Kidney epithelial cell (primary cell): ENCODE results near the gene ALOX15B. TPM values are rescaled to one million over a fixed set of nuclear protein-coding genes. Genes with fewer than 3 reads are reported as not detected.

Experiments
- DNase-seq: peaks from one replicate; pipeline ENCODE4 v3.0.0-alpha.2; 2010; ENCODE audit warnings: low read depth
- H3K27me3 ChIP-seq: 2 replicates; pipeline ENCODE4 v1.6.0; 2011; ENCODE audit warnings: low read length; ENCODE audit not compliant: control insufficient read depth, insufficient read depth
- H3K36me3 ChIP-seq: 2 replicates; pipeline ENCODE4 v1.5.1; 2011; ENCODE audit warnings: low read length; ENCODE audit not compliant: control insufficient read depth, insufficient read depth
- H3K4me3 ChIP-seq: 2 replicates; pipeline ENCODE4 v1.5.1; 2011; ENCODE audit warnings: low read depth, mild to moderate bottlenecking, control low read depth, low read length
- total RNA-seq: library from RNA; depleted of rRNA; stranded (reverse); fragments of >200 nt; gene quantifications from 2 replicates; pipeline ENCODE4 v1.2.3, GENCODE V29; 2015
- TF ChIP-seq, protein P1 (sequence below): IDR thresholded peaks from 2 replicates; pipeline ENCODE4 v1.5.1; 2011; ENCODE audit warnings: mild to moderate bottlenecking, moderate library complexity, low read length, control low read depth, inconsistent platforms; ENCODE audit not compliant: insufficient read depth, poor library complexity, severe bottlenecking

Gene ALOX15B, protein sequence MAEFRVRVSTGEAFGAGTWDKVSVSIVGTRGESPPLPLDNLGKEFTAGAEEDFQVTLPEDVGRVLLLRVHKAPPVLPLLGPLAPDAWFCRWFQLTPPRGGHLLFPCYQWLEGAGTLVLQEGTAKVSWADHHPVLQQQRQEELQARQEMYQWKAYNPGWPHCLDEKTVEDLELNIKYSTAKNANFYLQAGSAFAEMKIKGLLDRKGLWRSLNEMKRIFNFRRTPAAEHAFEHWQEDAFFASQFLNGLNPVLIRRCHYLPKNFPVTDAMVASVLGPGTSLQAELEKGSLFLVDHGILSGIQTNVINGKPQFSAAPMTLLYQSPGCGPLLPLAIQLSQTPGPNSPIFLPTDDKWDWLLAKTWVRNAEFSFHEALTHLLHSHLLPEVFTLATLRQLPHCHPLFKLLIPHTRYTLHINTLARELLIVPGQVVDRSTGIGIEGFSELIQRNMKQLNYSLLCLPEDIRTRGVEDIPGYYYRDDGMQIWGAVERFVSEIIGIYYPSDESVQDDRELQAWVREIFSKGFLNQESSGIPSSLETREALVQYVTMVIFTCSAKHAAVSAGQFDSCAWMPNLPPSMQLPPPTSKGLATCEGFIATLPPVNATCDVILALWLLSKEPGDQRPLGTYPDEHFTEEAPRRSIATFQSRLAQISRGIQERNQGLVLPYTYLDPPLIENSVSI
- total RNA-seq: 0.29 TPM in 1 of 2 replicates, not detected in the other

DNA sequence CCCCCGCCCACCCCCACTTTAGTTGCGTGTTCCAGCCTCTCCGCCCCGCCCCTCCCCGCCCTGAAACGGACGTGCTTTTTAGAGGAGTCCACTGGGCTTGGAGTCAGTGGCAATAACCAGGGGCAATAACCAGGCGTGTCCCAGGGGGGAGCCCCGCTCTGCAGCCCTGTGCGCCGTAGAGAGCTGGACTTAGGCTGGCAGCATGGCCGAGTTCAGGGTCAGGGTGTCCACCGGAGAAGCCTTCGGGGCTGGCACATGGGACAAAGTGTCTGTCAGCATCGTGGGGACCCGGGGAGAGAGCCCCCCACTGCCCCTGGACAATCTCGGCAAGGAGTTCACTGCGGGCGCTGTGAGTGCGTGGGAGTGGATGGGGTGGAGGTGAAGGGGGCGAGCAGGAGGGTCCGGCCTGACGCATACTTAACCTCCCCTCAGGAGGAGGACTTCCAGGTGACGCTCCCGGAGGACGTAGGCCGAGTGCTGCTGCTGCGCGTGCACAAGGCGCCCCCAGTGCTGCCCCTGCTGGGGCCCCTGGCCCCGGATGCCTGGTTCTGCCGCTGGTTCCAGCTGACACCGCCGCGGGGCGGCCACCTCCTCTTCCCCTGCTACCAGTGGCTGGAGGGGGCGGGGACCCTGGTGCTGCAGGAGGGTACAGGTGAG lies at the start of gene ALOX15B:
TSS of gene ALOX15B (plus strand) at position 106 of the 657 bp plus-strand sequence. CDS start at position 203, 97 bp downstream.
- Histone ChIP-seq H3K4me3 (no peak within 1 kb of the TSS), H3K27me3 (peaks cover 21% of the 10 kb centered on the region), H3K36me3 (no peaks in the 10 kb centered on the region)
- TF ChIP-seq, protein P1, sequence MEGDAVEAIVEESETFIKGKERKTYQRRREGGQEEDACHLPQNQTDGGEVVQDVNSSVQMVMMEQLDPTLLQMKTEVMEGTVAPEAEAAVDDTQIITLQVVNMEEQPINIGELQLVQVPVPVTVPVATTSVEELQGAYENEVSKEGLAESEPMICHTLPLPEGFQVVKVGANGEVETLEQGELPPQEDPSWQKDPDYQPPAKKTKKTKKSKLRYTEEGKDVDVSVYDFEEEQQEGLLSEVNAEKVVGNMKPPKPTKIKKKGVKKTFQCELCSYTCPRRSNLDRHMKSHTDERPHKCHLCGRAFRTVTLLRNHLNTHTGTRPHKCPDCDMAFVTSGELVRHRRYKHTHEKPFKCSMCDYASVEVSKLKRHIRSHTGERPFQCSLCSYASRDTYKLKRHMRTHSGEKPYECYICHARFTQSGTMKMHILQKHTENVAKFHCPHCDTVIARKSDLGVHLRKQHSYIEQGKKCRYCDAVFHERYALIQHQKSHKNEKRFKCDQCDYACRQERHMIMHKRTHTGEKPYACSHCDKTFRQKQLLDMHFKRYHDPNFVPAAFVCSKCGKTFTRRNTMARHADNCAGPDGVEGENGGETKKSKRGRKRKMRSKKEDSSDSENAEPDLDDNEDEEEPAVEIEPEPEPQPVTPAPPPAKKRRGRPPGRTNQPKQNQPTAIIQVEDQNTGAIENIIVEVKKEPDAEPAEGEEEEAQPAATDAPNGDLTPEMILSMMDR: no peak
- DNase-seq: no peak

DNA sequence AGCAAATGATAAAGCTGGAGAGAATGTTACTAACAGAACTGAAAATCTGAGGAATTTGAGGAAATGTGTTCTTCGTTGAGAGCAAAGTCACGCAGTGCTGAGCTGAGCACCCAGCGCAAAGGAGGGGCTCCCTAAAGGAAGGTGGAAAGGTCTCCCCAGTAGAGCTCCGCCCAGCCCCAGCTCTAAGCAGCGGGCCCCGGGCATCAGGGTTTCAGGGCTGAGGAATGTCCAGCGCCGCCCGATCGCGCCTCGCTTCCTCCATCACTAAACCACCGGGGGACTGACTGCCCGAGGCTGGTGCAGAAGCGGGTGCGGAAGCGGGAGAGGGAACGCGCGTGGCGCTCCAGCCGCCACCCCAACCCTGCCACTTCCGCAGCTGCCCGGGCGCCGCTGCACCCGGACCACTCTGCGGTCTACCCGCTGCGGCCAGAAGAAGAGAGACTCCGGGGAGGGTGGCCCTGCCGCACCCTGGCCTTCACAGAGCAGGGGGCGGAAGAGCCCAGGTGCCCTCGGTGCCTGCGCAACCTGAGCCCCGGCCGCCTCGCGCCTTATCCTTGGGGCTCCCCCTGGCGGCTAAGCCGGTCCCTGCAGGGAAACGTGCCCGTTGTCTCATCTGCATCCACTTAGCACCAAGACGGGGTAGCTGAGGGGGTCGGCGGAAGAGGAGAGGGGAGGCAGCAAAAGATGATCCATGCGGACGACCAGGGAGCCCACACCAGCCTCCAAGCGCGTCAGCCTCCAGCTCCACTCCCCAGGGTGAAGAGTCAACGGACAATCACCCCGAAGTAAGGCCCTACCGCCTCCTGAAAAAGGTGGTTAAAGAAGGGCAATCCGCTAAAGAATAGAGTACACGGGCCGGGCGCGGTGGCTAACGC lies 48.8 kb upstream of the ALOX15B start:
- TF ChIP-seq, protein P1: peak; percentile 97
- DNase-seq: no peak
- H3K36me3 ChIP-seq: no peaks in the 10 kb centered on the region
- peak overlapping the region; percentile 53 for H3K4me3 ChIP-seq
- peaks cover 3% of the 10 kb centered on the region for H3K27me3 ChIP-seq

- peak; percentile 62 for DNase-seq
- no peaks in the 10 kb centered on the region for H3K36me3 ChIP-seq
- H3K4me3 ChIP-seq: no peak overlapping the region
- TF ChIP-seq, protein P1: no peak
- no peaks in the 10 kb centered on the region for H3K27me3 ChIP-seq
These were observed 46.3 kb upstream of the ALOX15B start for GRCh38 chr17:7992516-7992915.

- no peak for DNase-seq
- TF ChIP-seq, protein P1: no peak
- Histone ChIP-seq H3K27me3 (no peaks in the 10 kb centered on the region), H3K36me3 (no peaks in the 10 kb centered on the region), H3K4me3 (no peak overlapping the region)
These were observed 45.9 kb upstream of the ALOX15B start for GRCh38 chr17:7992924-7993323.

DNA sequence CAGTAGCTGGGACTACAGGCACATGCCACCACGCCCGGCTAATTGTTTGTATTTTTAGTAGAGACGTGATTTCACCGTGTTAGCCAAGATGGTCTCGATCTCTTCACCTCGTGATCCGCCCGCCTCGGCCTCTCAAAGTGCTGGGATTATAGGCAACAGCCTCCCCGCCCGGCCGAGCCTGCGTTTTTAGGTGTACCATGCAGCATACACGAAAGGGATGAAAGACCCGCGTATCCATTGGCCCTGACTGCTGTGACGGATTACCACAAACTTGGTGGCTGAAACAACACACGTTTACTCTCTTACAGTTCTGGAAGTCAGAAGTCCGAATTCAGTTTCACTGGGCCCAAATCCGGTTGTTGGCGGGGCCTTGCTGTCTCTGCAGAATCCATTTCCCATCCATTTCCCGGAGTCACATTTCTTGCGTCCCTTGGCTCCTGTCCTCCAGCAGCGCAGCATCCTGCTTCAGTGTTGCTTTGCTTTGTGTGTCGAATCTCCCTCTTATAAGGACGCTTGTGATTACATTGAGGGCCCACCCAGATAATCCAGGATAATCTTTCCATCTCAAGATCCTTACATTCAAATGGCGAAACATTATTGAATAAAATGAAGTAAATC lies 44.8 kb upstream of the ALOX15B start:
- TF ChIP-seq, protein P1: no peak
- DNase-seq: no peak
- H3K4me3 ChIP-seq: no peak overlapping the region
- H3K27me3 ChIP-seq: no peaks in the 10 kb centered on the region
- no peaks in the 10 kb centered on the region for H3K36me3 ChIP-seq
